HG02870 (cell line): ENCODE results near the gene FXYD6.

Source experiments
- ATAC-seq: cut with Tn5 transposase; IDR thresholded peaks from one replicate; pipeline ENCODE4 v1.9.1; 2021; ENCODE audit warnings: mild to moderate bottlenecking, moderate library complexity; ENCODE audit not compliant: unreplicated experiment

The FXYD6 gene

DNA sequence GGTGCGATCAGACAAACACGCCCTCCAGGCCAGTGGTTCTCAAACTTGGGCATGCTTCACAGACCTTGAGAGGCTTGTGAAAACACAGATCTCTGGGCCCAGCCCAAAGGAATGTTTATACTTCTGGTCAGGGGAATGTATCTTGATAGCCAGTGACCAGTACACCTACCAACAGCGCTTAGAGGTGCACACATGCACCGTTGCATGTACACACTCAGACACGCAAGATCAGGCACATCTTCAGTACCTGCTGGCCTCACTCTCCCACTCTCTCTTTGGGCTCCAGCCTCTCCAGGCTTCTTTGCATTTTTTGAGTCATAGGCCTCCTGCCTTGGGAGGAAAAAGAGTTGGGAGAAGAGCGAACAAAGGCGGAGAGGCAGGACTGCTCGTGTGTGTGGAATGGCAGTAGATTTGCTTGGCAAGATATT is 11.7 kb upstream of the FXYD6 start:
- no peak for ATAC-seq

DNA sequence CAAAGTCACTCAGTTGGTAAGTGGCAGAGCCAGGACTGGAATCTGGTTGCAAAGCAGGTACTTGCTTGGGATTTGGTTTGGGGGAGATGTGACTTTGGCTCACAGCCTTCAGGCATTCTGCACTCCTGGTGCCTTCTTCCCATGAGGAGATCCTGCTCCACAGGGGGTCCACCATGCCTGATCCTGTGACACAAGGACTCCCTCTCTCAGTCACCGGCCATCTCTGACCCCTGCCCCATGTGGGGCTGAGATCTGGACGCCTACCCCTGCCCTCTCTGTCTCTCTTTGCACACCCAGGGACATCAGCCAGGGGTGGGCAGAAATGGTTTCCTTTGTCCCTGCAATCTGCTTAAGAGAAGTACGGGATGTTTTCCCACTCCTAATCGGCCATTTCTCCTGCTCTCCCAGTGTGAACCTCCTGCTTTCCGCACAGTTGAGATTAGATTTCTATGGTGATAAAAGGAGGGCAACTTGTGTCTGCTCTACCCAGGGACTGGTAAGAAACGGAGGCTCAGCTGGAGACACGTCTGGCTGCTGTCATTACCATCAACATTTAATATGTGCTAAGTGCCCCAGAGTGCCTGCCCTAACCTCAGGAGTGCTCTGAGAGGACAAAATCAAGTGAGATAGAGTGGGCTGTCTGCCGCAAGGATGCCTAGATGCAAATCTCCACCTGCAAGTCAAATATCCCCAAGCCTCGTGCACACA is 11.1 kb upstream of the FXYD6 start:
- no peak for ATAC-seq

DNA sequence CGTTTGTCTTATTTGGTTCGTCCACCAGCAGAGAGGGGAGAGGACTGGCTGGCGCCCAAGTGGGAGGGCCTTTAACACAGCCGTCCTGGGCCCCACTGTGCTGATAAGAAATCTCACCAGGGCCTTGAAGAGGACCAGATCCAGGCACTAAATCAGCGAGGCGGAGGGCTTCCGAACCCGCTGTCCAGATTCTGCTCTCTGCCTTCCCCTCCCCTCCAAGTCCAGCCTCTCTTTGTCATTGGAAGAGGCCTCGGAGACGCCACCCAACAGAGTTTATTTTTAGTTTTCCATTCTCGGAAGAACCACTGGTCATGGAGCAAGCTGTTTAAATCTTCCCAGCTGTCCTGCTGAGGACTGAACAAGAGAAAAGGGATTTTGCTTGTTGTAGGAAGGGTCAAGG is 9.3 kb upstream of the FXYD6 start:
- no peak for ATAC-seq

GRCh38 chr11:117884994-117885393 is 8.5 kb upstream of the FXYD6 start:
- ATAC-seq: no peak

DNA sequence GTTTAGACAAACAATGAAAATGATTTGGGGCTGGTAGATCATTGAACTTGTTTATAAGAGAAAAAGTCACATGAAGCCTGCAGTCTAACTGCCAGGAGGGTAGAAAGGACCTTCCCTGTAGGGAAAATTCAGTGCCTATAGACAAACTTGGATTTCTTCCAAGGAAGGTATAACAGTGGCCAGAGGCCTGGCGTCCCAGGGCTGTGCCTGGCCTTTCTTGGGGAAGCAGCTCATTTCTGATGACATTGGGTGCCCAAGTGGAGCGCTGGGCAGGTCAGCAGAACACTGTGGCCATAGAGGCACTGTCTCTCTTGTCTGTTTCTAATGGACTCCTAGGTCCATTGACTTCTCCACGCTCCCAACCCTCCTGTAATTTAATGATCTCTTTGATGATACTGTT is 6.6 kb upstream of the FXYD6 start:
- no peak for ATAC-seq

GRCh38 chr11:117882311-117882905 is 6.0 kb upstream of the FXYD6 start:
- no peak for ATAC-seq

- ATAC-seq: no peak
Measured at GRCh38 chr11:117881217-117881616, 4.8 kb upstream of the FXYD6 start.

DNA sequence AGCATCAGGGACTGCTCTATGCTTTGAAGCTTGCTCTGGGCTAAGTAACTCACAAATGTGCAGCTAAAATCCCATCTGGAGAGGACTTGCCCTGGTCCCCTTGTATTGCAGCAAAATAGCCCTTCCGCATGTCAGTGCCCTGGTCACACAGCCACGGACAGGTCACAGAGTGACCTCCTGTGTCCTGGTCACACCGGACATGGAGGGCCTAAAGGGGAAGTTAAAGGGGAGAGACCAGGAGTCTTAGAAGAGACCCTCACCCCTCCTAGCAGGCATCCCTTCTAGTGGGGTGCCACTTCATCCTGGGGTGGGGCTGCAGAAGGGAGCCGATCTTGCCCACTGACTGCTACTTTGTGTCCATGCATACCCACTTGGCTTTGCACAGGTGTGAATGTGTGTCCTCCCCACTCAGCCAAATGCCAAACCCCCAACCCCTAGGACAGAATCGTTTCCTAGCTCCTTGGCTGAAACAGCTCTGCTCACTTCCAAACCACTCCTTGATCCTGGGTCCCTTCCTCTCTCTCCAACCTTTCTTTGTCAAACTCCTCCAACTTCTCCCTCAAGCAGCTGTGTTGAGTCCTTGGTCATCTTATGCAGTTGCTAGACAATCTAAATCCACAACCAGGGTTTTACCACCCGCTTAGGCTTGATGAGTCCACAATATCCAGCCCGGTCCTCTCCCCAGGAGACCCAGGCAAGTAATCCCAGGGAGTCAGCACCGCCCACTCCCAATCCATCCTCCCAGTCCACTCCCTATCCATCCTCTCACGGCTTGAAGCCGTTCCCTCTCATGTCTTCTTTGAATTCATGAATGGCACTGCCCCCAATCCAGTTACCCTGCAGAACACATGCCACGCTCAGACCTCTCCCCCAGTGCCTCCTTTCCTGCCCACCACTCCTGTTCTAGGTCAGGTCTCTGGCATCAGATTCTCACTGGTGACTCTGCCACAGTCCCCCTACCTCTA is 3.3 kb upstream of the FXYD6 start:
- ATAC-seq: no peak

DNA sequence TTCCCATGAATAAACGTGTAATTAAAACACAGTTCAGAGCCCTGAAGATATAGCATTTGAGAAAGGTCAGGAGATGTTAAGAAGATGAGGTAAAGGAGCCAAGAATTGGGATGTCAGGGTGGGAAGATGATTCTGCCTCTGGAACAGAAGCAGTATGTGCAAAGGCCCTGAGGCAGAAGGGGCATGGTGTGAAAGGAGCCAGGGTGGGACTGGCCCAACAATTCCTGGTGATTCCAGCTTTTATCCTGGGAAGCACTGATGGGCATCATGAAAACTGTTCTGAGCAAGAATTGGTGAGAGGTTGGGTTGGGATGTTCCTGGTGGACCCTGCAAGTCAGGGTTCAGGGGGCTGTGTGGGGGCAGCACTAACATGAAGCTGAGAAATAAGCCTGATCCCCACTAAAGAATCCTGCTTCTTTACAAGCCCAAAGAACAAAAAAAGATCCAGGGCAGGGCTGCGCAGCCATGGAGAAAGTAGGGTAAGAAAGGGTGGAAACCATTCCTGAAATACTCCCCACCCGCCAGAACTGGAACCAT is 2.5 kb upstream of the FXYD6 start:
- no peak for ATAC-seq

DNA sequence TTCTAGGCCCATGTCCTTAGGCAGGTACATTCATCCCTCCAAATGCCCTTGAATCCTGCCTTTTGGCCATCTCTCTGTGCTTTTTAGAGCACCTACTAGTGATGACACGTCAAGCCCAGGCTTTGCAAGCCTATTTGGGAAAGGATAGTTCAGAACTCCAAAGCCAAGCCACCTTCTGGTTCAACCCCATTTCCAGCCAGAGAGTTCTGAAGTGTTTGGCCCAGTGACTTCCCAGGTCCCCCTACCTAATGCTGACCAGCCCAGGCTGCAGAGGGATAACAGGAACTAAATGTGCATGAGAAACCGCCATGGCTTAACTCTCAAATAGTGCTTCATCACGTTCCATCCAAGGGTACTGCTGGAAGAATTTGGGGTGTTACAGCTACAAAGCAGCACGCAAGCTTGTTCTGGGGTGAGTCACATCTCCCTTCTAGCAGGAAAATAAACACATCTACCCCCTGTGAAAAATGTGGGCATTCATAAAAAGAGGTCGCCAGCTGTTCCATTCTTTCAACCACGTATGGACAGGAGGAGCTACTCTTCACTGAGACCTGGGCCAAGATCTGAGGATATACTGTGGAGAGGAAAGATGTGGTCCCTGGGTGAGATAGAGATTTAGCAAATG is 2.0 kb upstream of the FXYD6 start:
- no peak for ATAC-seq

- ATAC-seq: no peak
Measured at GRCh38 chr11:117877120-117877784, 794 bp upstream of the FXYD6 start.

- ATAC-seq: no peak
Measured at GRCh38 chr11:117876059-117876340, 458 bp downstream of the FXYD6 start.

DNA sequence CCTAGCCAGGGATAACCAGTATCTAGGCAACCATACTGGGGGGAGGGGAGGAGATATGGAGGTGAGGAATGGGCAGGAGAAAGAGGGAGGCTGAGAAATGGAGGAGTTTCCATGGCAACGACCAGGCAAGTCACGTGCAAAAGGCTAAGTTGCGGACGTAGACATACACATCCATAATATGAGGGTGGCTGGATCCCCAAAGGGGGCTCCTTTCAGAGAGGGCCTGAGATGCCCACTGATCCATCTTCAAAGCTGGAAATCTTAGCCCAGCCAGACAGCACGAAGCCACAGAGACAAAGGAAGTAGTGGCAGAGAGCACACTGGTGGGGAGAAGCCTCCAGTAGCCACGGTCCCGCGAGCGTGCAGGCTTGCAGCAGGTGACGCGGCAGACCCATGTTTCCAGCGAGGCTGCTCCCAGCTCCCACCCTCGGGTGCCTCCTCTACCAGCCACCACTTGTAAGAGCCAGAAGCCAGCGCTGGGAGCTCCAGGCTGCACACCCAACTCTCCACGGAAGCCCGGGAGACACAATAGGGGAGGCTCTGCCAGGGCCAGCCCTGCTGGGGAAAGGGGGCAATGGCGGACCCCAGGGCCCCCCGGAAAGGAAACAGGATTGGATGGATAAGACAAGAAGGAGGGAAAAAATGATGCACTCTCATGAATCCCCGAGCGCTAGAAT is 938 bp downstream of the FXYD6 start:
- ATAC-seq: no peak

DNA sequence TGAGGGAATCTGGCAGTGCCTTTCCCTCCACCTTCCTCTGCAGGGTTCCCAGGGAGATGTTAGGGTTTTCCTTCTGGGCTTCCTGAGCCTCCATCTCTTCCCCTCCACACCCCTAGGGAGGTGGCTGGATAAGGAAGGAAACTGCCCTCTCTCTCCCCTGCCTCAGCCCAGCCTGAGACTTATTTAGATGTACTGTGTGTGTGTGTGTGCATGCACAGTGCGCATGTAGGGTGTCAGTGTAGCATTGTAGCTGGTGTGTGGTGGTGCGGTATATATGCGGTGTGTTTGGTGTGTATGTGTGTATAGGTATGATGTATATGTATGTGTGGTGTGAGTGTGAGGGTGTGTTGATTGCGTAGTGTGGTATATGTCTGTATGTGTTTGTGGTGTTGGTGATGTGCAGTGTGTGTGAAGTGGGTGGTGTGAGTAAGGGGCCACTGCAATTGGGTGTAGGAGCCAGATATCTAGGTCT is 1.5 kb downstream of the FXYD6 start:
- no peak for ATAC-seq

DNA sequence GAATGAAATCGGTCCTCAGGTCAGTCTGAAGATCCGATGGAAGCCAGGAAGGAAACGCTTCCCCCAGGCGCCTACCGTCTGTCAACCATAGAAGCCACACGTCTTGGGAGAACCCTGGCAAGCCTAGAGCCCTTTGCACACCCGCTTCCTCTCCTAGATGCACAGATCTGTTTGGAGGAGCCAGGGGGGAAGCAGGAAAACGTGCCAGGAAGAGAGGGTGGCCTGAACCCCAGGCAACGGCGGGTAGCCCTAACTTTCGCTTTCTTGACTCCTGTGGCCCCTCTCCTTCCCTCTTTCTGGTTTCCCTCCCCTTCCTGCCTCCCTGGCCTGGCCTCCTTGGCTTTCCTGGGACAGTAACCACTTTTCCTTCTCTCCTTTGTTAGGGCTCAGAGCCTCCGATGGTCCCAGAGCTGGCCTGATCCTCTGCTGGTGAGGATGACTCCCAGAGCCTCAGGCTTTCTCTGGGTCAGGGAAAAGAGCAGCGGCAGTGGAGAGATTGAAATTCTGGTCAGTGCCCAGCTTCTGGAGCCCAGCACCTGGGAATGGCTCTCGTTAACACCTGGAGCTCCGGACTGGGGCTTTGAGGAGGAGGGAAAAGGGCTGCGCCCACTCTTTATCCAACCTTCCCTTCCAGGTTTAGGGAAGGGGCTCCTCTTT is 2.1 kb downstream of the FXYD6 start:
- no peak for ATAC-seq

DNA sequence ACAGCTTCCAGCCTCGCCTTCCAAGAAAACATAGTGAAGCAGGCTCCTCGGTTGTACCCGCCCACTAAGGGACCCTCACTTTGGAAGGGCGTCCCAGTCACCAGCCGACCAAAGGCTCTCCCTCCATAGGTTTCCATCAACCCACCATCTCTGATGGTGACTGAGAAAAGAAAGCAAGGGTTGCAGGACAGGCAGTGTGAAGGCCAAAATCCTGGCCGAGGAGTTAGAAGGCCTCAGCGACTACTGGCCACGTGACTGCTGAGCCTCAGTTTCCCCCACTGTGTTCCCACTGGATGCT is 2.7 kb downstream of the FXYD6 start:
- ATAC-seq: no peak

DNA sequence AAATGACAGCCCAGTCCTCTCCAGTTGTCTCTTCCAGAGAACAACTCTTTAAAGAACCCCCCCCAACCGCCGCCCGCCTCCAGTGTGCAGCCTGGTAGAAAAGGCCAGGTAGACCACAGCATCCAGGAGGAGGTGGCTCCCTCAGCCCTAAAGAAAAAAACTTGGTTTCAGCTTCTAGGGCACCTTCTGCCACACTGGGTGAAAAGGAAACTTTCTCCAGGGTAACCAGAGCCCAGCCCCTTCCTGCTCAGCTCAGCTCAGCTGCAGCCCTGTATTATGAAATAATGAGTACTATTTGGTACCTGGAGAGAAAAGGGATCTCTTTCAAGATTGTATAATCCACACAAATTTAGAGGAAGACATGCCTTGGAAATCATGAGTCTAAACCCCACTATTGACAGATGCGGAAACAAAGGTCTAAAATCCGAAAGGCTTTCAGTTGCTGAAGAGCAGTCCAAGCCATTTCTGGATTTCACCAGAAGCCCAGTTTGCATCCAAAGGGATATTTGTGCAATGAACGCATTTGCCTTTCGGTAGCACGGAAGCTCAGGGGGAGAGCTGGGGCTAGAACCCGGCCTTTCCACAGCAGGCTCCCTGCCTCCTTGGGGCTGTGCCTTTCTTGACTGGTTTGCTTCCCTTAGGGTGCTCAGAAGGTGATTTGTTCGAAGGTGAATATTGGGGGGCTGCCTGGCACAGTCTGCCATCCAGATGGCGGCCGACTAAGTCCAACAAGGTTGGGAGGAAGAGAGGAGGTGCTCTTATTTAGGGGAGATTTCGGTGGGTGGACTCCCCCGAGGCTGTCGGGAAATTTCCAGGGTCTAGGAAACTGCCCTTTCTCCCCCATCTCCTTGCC is 3.3 kb downstream of the FXYD6 start:
- ATAC-seq: no peak

GRCh38 chr11:117872420-117872961 is 4.0 kb downstream of the FXYD6 start:
- no peak for ATAC-seq

DNA sequence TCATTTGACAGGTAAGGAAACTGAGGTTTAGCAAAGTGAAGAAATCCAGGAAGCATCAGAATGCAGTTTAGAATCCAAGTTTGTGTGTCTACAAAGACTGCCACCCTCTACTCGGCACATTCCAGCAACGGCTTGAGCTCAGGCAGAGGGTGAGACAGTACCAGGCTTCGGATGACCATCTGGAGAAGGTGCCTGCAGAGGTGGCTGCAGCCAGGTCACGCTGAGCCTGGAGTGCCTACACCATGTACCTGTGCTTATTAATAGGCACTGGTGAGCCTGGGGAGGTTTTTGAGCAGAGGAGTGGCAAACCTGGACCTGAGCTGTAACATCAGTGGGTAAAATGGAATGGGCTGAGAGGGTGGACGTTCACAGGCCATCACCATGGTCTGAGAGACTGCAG is 4.7 kb downstream of the FXYD6 start:
- ATAC-seq: no peak
